ENCODE results near the gene N4BP3.
A peak's percentile ranks its signal among the peaks of the same experiment; 100 is the strongest.

The N4BP3 gene

DNA sequence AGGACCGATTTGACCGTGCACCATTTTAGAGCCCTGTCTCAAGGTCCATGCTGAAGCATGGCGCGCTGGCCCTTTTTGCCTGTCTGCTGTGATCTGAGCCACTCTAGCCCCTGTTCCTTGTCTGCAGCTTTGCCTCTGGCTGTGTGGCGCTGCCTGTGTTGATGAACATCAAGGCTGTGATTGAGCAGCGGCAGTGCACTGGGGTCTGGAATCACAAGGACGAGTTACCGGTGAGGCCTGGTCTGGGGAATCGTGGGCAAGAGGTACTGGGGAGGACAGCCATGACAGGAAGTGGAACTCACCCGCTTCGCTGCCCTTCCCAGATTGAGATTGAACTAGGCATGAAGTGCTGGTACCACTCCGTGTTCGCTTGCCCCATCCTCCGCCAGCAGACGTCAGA is 34.1 kb downstream of the N4BP3 start:
- DNase-seq (ENCODE audit: low spot score) (no peak), ATAC-seq (ENCODE audit: low read depth) (no peak)
- Histone ChIP-seq H3K4me1 (ENCODE audit: insufficient read depth, poor library complexity, severe bottlenecking) (peaks cover 9% of the 10 kb centered on the region), H3K36me3 (ENCODE audit: low read depth) (peaks cover 97% of the 10 kb centered on the region), H3K27me3 (ENCODE audit: insufficient read depth, poor library complexity, severe bottlenecking) (no peaks in the 10 kb centered on the region), H3K27ac (ENCODE audit: poor library complexity, severe bottlenecking) (no peak overlapping the region), H3K4me3 (ENCODE audit: severe bottlenecking) (no peak overlapping the region), H3K9me3 (ENCODE audit: severe bottlenecking) (no peaks in the 10 kb centered on the region)
- TF ChIP-seq, protein P1, sequence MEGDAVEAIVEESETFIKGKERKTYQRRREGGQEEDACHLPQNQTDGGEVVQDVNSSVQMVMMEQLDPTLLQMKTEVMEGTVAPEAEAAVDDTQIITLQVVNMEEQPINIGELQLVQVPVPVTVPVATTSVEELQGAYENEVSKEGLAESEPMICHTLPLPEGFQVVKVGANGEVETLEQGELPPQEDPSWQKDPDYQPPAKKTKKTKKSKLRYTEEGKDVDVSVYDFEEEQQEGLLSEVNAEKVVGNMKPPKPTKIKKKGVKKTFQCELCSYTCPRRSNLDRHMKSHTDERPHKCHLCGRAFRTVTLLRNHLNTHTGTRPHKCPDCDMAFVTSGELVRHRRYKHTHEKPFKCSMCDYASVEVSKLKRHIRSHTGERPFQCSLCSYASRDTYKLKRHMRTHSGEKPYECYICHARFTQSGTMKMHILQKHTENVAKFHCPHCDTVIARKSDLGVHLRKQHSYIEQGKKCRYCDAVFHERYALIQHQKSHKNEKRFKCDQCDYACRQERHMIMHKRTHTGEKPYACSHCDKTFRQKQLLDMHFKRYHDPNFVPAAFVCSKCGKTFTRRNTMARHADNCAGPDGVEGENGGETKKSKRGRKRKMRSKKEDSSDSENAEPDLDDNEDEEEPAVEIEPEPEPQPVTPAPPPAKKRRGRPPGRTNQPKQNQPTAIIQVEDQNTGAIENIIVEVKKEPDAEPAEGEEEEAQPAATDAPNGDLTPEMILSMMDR (IDR thresholded peaks at IDR 0.05; ENCODE audit: poor library complexity, severe bottlenecking) = no peak

DNA sequence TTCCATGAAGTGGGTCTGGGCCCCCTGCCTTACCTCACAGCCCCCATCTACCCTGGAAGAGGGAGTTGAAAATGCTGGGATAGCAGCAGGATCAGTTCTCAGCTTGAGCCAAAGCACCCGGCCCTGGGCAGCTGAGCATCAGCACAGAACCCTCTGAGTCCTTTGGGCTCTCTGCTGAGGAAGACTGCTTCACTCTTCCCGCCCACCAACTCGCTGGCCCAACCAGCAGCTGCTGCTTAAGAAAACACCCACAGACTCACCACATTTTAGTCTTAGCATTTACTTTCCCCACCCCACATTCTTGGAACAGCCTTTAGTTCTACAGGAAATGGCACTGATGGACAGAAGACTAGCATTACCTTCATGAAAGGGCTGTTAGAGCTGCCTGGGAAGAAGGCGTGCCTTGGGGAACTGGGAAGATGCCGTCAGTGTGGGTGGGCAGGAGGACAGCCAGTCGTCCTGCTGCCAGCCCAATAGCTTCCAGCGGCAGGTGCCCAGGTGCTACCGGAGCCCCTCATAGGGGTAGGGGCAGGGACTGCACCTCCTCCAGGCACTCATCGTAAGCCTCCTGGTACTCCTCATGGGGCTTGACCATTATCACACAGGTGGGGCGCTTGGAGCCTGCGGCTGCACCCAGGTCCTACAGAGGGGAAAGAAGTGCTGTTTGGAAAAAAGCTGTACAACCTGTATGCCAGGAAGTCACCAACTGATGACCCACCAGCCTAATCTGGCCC is 36.0 kb downstream of the N4BP3 start:
- no peaks in the 10 kb centered on the region for H3K27me3 ChIP-seq (ENCODE audit: insufficient read depth, poor library complexity, severe bottlenecking)
- peaks cover 13% of the 10 kb centered on the region for H3K4me1 ChIP-seq (ENCODE audit: insufficient read depth, poor library complexity, severe bottlenecking)
- no peaks in the 10 kb centered on the region for H3K9me3 ChIP-seq (ENCODE audit: severe bottlenecking)
- TF ChIP-seq, protein P1 (IDR thresholded peaks at IDR 0.05; ENCODE audit: poor library complexity, severe bottlenecking) = no peak
- DNase-seq (ENCODE audit: low spot score) (no peak), ATAC-seq (ENCODE audit: low read depth) (no peak)
- no peak overlapping the region for H3K4me3 ChIP-seq (ENCODE audit: severe bottlenecking)
- peaks cover 83% of the 10 kb centered on the region for H3K36me3 ChIP-seq (ENCODE audit: low read depth)
- H3K27ac ChIP-seq (ENCODE audit: poor library complexity, severe bottlenecking) = no peak overlapping the region

DNA sequence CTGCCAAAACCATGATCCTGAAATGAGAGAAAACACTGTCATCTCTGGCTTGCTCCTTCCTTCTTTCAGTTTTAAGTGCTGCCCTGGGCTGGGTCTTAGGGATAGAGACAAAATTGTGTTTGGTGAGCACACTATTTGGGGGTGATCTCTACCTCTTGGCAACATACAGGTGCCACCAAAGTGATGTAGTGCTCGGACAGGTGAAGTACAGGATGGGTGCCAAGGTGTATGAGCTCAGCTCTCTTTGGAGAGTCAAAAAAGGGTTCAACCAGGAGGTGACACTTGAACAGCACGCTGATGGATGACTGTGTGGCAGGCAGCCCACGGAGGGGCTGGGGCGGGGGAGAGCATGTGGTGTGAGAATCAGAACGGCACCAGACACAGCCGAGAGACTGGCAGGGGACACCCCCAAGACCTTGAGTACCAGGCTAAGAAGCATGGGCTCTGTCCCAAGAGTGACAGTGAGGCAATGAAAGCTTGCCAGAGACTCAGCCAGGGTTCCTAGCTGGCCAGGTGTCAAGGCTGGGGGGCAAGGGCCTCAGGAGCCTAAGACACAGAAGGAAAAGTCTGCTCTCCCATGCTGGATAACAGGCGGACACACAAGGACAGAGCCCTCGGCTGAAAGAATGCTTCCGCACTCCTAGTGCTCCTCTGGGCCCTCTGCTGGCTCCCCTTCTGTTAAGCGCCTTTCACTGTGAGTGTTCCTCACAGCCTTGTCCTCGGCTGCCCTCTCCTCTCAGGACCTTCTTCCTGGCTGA is 37.8 kb downstream of the N4BP3 start:
- ATAC-seq (ENCODE audit: low read depth) (no peak), DNase-seq (ENCODE audit: low spot score) (no peak)
- Histone ChIP-seq H3K4me3 (ENCODE audit: severe bottlenecking) (no peak overlapping the region), H3K4me1 (ENCODE audit: insufficient read depth, poor library complexity, severe bottlenecking) (peaks cover 11% of the 10 kb centered on the region), H3K27me3 (ENCODE audit: insufficient read depth, poor library complexity, severe bottlenecking) (no peaks in the 10 kb centered on the region), H3K9me3 (ENCODE audit: severe bottlenecking) (no peaks in the 10 kb centered on the region), H3K36me3 (ENCODE audit: low read depth) (peaks cover 68% of the 10 kb centered on the region), H3K27ac (ENCODE audit: poor library complexity, severe bottlenecking) (no peak overlapping the region)
- TF ChIP-seq, protein P1 (IDR thresholded peaks at IDR 0.05; ENCODE audit: poor library complexity, severe bottlenecking) = no peak

DNA sequence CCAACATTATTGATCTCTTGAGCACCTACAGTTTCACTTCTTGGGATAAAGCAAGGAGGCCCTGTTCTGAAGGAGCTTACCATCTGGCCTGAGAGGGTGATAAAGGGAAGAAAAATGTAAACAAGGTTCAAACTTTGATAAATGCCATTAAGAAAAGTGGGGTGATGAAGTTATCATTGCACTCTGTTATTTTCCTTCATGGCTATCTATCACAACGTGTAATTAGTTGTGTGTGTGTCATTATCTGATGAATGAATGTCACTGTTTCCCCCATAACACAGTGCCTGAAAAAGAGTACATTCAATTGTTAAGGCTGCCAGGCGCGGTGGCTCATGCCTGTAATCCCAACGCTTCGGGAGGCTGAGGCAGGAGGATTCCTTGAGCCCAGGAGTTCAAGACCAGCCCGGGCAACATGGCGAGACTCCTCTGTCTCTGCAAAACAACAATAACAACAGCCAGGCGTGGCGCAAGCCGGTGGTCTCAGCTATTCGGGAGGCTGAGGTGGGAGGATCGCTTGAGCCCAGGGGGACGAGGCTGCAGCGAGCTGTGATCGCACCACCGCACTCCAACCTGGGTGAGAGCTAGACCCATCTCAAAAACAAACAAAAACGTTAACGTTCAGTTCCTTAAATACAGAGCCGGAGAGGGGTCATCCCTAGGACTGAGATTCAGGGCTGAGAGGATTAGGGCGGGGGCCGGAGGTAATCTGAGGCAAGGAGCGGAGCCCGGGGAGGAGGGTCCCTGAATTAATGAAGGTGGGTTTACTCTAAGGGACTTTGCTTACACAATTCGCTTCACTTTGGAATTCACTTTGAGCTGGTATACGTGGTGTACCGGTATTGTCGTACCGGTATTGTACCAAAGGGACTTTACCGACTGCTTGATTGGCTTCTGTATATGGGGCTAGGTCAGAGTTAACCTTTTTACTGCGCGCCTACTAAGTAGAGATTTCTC is 39.4 kb downstream of the N4BP3 start:
- no peak for DNase-seq (ENCODE audit: low spot score)
- H3K27ac ChIP-seq (ENCODE audit: poor library complexity, severe bottlenecking) = no peak overlapping the region
- H3K27me3 ChIP-seq (ENCODE audit: insufficient read depth, poor library complexity, severe bottlenecking) = no peaks in the 10 kb centered on the region
- H3K9me3 ChIP-seq (ENCODE audit: severe bottlenecking) = no peaks in the 10 kb centered on the region
- H3K4me3 ChIP-seq (ENCODE audit: severe bottlenecking) = peak overlapping the region; percentile 74
- peaks cover 5% of the 10 kb centered on the region for H3K4me1 ChIP-seq (ENCODE audit: insufficient read depth, poor library complexity, severe bottlenecking)
- no peak for ATAC-seq (ENCODE audit: low read depth)
- TF ChIP-seq, protein P1 (IDR thresholded peaks at IDR 0.05; ENCODE audit: poor library complexity, severe bottlenecking) = no peak
- H3K36me3 ChIP-seq (ENCODE audit: low read depth) = peaks cover 52% of the 10 kb centered on the region
